GM18502 (cell line): ENCODE results near the gene ST3GAL2.
A peak's percentile ranks its signal among the peaks of the same experiment; 100 is the strongest.
"Not testable (repeated sequence)": the region's sequence is repeated elsewhere in the genome, so short reads cannot be mapped to it uniquely, and the experiment has no call there.

Experiments used
- ATAC-seq: cut with Tn5 transposase; IDR thresholded peaks from one replicate; pipeline ENCODE4 v1.9.1; 2021; ENCODE audit warnings: mild to moderate bottlenecking; ENCODE audit not compliant: unreplicated experiment, poor library complexity

Gene ST3GAL2

GRCh38 chr16:70419384-70420327, 19.2 kb downstream of the ST3GAL2 start:
- no peak for ATAC-seq

- no peak for ATAC-seq
Observed at GRCh38 chr16:70418993-70419318, 19.9 kb downstream of the ST3GAL2 start.

GRCh38 chr16:70418274-70418992, 20.5 kb downstream of the ST3GAL2 start:
- ATAC-seq, result no peak

GRCh38 chr16:70417661-70418060, 21.2 kb downstream of the ST3GAL2 start:
- no peak for ATAC-seq

GRCh38 chr16:70416748-70417616, 21.9 kb downstream of the ST3GAL2 start:
- ATAC-seq, result peak; percentile 88

GRCh38 chr16:70413572-70413971, 25.3 kb downstream of the ST3GAL2 start:
- not testable (repeated sequence) for ATAC-seq

- ATAC-seq, result no peak
Observed at GRCh38 chr16:70412385-70412784, 26.5 kb downstream of the ST3GAL2 start.

- no peak for ATAC-seq
Observed at GRCh38 chr16:70410734-70411133, 28.2 kb downstream of the ST3GAL2 start.

GRCh38 chr16:70407811-70408274, 31.1 kb downstream of the ST3GAL2 start:
- no peak for ATAC-seq

DNA sequence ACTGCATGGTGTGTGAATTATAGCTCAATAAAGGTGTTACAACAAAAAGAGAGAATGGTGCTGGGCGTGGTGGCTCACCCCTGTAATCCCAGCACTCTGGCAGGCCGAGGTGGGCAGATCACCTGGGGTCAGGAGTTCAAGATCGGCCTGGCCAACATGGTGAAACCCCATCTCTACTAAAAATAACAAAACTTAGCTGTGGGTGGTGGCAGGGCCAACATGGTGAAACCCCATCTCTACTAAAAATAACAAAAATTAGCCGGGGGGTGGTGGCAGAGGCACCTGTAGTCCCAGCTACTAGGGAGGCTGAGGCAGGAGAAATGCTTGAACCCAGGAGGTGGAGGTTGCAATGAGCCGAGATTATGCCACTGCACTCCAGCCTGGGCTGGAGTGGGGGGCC, 32.8 kb downstream of the ST3GAL2 start:
- not testable (repeated sequence) for ATAC-seq

GRCh38 chr16:70402916-70403659, 35.8 kb downstream of the ST3GAL2 start:
- no peak for ATAC-seq

DNA sequence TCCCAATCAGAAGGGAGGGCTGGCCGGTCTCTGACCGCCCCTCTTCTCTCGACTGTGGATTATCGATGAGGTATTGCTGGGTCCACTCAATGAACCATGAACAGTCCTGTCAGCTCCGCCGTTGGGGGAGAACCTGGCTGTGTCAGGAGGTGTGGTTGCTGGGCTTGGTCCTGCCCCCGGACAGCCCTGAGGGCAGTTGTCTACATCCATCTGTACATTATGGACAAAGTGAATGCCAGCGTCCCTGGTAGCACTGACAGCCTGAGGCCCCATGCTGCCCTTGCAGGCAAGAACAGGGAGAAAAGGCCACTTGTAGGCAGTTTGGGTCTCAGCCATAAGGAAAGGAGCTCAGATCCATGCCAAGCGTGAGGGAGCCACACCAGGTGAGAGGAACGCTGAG, 38.9 kb downstream of the ST3GAL2 start:
- no peak for ATAC-seq

GRCh38 chr16:70399381-70399780, 39.5 kb downstream of the ST3GAL2 start:
- ATAC-seq, result no peak

DNA sequence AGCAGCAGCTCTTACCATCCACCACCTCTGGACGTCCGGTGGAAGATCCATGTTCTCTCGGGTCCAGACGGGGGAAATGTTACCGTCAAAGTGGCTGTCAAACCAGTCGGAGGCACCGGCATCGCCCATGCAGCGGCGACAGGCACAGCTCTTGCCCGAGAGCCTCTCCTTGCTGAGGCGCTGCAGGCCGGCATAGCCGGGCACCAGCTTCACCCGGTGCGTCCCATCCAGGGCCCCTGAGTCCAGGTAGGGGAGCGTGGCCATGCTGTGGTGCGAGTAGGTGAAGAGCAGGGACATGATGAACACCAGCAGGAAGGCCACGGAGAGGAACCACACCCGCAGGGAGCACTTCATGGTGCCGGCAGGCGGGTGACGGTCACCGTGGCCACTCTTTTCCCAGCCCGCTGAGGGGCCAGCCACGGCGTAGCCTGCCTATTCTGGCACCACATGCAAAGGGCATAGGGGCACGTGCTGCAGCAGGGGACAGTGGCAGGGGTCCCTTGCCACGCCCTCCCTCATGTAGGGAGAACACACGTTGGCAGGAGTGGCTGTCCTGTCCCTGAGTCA, 40.6 kb downstream of the ST3GAL2 start:
- ATAC-seq, result no peak

DNA sequence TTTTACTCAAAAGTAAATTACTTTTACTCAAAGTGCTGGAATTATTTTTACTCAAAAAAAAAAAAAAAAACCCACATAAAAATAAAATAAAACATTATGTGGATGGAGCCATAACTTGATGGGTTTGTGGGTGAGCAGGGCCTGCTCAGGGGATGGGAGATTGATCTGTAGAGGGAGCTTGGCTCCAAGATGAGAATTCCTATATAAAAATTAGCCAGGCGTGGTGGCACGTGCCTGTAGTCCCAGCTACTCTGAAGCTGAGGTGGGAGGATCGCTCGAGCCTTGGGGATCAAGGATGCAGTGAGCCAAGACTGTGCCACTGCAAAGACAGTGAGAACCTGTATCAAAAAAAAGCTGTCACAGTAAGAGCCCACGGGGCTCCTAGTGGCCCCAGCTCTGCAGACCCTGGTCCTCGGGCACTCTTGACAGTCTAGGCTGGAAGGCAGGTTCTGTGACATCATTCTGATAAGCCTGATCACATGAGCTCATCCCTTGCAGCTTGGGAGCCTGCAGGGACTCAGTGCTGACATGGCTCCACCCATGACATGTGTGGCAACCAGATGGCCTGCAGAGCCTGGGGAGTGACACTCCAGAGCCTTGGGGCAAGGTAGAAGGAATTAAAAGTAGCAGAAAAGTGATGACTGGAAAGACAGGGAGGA, 42.5 kb downstream of the ST3GAL2 start:
- ATAC-seq, result no peak

DNA sequence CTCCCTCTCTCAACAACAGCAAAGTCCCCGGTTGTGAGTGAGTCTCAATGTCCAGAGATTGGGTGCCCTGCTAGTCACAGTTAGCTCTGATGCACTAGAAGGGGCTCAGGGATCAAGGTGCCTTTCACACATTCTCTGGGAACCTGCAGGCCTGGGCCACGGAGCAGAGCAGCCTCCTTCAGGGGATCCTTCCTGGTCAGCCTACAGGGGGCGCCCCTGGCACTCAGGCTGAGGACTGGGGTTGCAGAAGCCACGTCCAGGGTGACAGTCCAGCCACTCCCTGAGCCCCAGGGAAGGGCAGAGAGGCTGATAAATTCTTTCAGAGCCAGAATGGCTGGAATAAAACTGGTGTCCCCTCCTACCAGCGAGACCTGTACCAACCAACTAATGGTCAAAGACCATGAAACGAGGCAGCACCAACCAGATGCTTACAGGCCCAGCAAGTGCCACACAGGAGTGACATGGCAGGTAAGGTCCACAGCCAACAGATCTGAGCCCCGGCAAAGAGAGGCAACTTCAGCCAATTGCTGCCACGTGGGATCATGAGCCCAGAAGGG, 43.5 kb downstream of the ST3GAL2 start:
- no peak for ATAC-seq

DNA sequence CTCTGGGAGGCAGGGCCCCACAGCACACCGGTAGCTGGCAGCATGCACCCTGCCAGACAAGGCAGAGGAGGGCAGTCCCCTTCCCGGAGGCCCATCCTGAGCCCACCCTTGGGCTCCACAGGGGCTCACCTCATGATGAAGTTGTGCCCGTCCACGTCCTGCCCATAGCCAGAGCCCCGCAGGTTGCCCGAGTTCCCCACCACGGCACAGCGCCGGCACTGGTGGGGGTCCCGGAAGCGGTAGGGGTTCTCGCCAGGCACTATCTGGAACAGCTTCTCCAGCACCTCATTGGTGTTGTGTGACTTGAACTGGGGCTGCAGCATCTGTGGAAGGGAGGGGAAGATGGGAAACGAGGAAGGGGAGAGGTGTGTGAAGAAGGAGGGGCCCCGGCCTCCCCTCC, 44.0 kb downstream of the ST3GAL2 start:
- ATAC-seq, result no peak

- ATAC-seq, result no peak
Observed at GRCh38 chr16:70393662-70394061, 45.2 kb downstream of the ST3GAL2 start.

GRCh38 chr16:70392606-70393005, 46.3 kb downstream of the ST3GAL2 start:
- no peak for ATAC-seq
